Esophagus muscularis mucosa (tissue), 3 donors: ENCODE results near the gene TRDMT1.

Experiments used
- EP300 ChIP-seq: sonication (generic); formaldehyde crosslinking; IDR thresholded peaks from one replicate; pipeline ENCODE4 v1.6.1; 2017; ENCODE audit warnings: antibody characterized with exemption
- TF ChIP-seq, protein P1 (sequence below), 3 experiments: fragments of 200-600 bp in 2 of 3; fragments of 450-650 bp in 1 of 3; sonication (generic) in 2 of 3; IDR thresholded peaks; one replicate each; pipeline ENCODE4 v1.5.1; 2017 to 2019; ENCODE audit warnings: antibody characterized with exemption in 3 of 3, mild to moderate bottlenecking in 2 of 3, moderate library complexity in 1 of 3

- TF ChIP-seq, protein P1, sequence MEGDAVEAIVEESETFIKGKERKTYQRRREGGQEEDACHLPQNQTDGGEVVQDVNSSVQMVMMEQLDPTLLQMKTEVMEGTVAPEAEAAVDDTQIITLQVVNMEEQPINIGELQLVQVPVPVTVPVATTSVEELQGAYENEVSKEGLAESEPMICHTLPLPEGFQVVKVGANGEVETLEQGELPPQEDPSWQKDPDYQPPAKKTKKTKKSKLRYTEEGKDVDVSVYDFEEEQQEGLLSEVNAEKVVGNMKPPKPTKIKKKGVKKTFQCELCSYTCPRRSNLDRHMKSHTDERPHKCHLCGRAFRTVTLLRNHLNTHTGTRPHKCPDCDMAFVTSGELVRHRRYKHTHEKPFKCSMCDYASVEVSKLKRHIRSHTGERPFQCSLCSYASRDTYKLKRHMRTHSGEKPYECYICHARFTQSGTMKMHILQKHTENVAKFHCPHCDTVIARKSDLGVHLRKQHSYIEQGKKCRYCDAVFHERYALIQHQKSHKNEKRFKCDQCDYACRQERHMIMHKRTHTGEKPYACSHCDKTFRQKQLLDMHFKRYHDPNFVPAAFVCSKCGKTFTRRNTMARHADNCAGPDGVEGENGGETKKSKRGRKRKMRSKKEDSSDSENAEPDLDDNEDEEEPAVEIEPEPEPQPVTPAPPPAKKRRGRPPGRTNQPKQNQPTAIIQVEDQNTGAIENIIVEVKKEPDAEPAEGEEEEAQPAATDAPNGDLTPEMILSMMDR (IDR thresholded peaks at IDR 0.05) = no peak
- TF ChIP-seq EP300 = no peak
Observed at GRCh38 chr10:17231788-17232187, 30.3 kb upstream of the TRDMT1 start.
